ENCODE results near the gene ZHX3.

The ZHX3 gene

GRCh38 chr20:41273445-41273844 is 44.1 kb downstream of the ZHX3 start:
- DNase-seq (ENCODE audit: low spot score): no peak
- TF ChIP-seq CTCF (conservative IDR thresholded peaks at IDR 0.05; ENCODE audit: low read depth): no peak
- POLR2A ChIA-PET (ENCODE audit: low non-redundant PET): no interaction called here
- no peak overlapping the region for H3K27ac ChIP-seq
- CTCF ChIA-PET: no interaction called here

- CTCF ChIA-PET: interaction anchor here (0.6 kb wide), 1 partner anchor 635 kb away, joined by 4 read pairs; no protein-coding TSS in a partner anchor
- DNase-seq (ENCODE audit: low spot score): no peak
- no peak overlapping the region for H3K27ac ChIP-seq
- POLR2A ChIA-PET (ENCODE audit: low non-redundant PET): no interaction called here
- TF ChIP-seq CTCF (conservative IDR thresholded peaks at IDR 0.05; ENCODE audit: low read depth): no peak
Measured at GRCh38 chr20:41272339-41272738, 45.2 kb downstream of the ZHX3 start.

GRCh38 chr20:41268917-41269652 is 48.4 kb downstream of the ZHX3 start:
- TF ChIP-seq CTCF (conservative IDR thresholded peaks at IDR 0.05; ENCODE audit: low read depth): no peak
- ChIA-PET CTCF (no interaction called here), POLR2A (ENCODE audit: low non-redundant PET) (no interaction called here)
- no peak for DNase-seq (ENCODE audit: low spot score)
- H3K27ac ChIP-seq: no peak overlapping the region

GRCh38 chr20:41268402-41268801 is 49.1 kb downstream of the ZHX3 start:
- TF ChIP-seq CTCF (conservative IDR thresholded peaks at IDR 0.05; ENCODE audit: low read depth): no peak
- no peak for DNase-seq (ENCODE audit: low spot score)
- H3K27ac ChIP-seq: no peak overlapping the region
- POLR2A ChIA-PET (ENCODE audit: low non-redundant PET): no interaction called here
- CTCF ChIA-PET: interaction anchor here (0.6 kb wide), 1 partner anchor 1433 kb away, joined by 3 read pairs; no protein-coding TSS in a partner anchor

GRCh38 chr20:41265938-41266337 is 51.6 kb downstream of the ZHX3 start:
- CTCF ChIA-PET: interaction anchor here (0.6 to 0.8 kb wide), 4 partner anchors 9 to 182 kb away, joined by 3 to 4 read pairs (median 4); no protein-coding TSS in a partner anchor
- no peak for DNase-seq (ENCODE audit: low spot score)
- H3K27ac ChIP-seq: no peak overlapping the region
- POLR2A ChIA-PET (ENCODE audit: low non-redundant PET): no interaction called here
- no peak for TF ChIP-seq CTCF (conservative IDR thresholded peaks at IDR 0.05; ENCODE audit: low read depth)

- DNase-seq (ENCODE audit: low spot score): no peak
- CTCF ChIA-PET: interaction anchor here (0.7 to 0.8 kb wide), 2 partner anchors 10 to 249 kb away, joined by 3 to 4 read pairs; no protein-coding TSS in a partner anchor
- POLR2A ChIA-PET (ENCODE audit: low non-redundant PET): no interaction called here
- TF ChIP-seq CTCF (conservative IDR thresholded peaks at IDR 0.05; ENCODE audit: low read depth): no peak
- H3K27ac ChIP-seq: no peak overlapping the region
Measured at GRCh38 chr20:41264819-41265218, 52.7 kb downstream of the ZHX3 start.
